ENCODE results near the gene SCO2. TPM values are rescaled to one million over a fixed set of nuclear protein-coding genes. Genes with fewer than 3 reads are reported as not detected.
"Not testable (repeated sequence)": the region's sequence is repeated elsewhere in the genome, so short reads cannot be mapped to it uniquely, and the experiment has no call there.

Gene SCO2
- total RNA-seq, 4 donors from 2014 or later: 1.2 to 6.3 (median 4.5) TPM; not detected in 1

GRCh38 chr22:50522208-50522805 lies 3.1 kb downstream of the SCO2 start:
- Histone ChIP-seq H3K4me1 (peaks cover 6 to 37% (median 18%) of the 10 kb centered on the region in 4 donors), H3K27me3 (no peaks in the 10 kb centered on the region), H3K36me3 (peaks cover 0 to 66% (median 0%) of the 10 kb centered on the region in 3 donors), H3K9me3 (no peaks in the 10 kb centered on the region), H3K27ac (no peak overlapping the region), H3K4me3 (no peak overlapping the region)
- no peak for DNase-seq
- TF ChIP-seq CTCF (IDR thresholded peaks at IDR 0.05) (no peak), POLR2A (IDR thresholded peaks at IDR 0.05) (no peak)

DNA sequence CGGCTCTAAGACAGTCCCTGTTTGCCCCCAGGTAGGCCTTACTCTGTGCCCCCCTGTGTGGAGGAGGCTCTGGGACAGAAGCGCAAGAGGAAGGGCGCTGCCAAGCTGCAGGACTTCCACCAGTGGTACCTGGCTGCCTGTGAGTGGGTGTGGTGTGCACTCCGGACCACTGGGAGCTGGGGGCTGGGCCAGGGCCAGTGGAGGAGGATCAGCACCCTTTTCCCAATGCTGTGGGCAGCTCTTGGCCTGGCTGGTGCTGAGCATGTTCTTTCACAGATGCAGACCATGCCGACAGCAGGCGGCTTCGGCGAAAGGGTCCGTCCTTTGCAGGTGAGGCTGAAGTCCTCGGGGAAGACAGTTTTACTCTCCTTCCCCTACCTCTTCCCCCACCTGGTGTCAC lies 3.7 kb downstream of the SCO2 start:
- Histone ChIP-seq H3K4me1 (peaks cover 4 to 31% (median 13%) of the 10 kb centered on the region in 4 donors), H3K36me3 (peaks cover 0 to 72% (median 0%) of the 10 kb centered on the region in 3 donors), H3K9me3 (no peaks in the 10 kb centered on the region), H3K4me3 (no peak overlapping the region), H3K27ac (no peak overlapping the region), H3K27me3 (no peaks in the 10 kb centered on the region)
- DNase-seq: no peak
- TF ChIP-seq CTCF (IDR thresholded peaks at IDR 0.05): no peak
- no peak for TF ChIP-seq POLR2A (IDR thresholded peaks at IDR 0.05)

DNA sequence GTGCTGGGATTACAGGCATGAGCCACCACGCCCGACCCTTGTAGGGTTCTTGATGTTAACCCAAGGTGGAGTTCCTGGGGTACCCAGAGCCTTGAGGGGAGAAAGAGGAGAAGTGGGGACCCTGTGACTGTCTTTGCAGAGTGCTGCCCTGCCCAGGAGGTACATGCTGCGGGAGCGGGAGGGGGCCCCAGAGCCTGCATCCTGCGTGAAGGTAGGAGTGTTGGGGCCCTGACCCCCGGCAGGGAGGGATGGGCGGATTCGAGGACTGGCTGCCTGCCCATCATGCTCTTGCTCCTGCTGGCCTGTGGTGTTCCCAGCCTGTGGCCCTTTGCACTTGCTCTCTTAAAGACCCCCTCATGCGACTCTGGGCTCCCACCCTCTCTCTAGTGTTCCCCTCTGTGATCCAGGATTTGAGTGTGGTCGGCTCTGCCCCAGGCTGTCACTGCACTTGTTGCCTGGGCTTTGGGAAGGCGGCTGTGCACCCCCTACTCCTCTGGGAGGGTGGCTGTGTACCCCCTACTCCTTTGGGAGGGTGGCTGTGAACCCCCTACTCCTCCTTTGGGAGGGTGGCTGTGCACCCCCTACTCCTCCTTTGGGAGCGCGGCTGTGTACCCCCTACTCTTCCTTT lies 4.5 kb downstream of the SCO2 start:
- H3K9me3 ChIP-seq: no peaks in the 10 kb centered on the region
- no peak overlapping the region for H3K27ac ChIP-seq
- TF ChIP-seq POLR2A (IDR thresholded peaks at IDR 0.05) (no peak), CTCF (IDR thresholded peaks at IDR 0.05) (no peak)
- peaks cover 4 to 25% (median 10%) of the 10 kb centered on the region in 4 donors for H3K4me1 ChIP-seq
- no peak overlapping the region for H3K4me3 ChIP-seq
- H3K27me3 ChIP-seq: no peaks in the 10 kb centered on the region
- peaks cover 0 to 76% (median 0%) of the 10 kb centered on the region in 3 donors for H3K36me3 ChIP-seq
- no peak for DNase-seq

GRCh38 chr22:50520184-50520583 lies 5.2 kb downstream of the SCO2 start:
- not testable (repeated sequence) for H3K27me3 ChIP-seq, DNase-seq, H3K9me3 ChIP-seq, H3K4me3 ChIP-seq, H3K27ac ChIP-seq
- peaks cover 4 to 25% (median 10%) of the 10 kb centered on the region in 4 donors for H3K4me1 ChIP-seq
- peaks cover 0 to 76% (median 0%) of the 10 kb centered on the region in 3 donors for H3K36me3 ChIP-seq

- no peak for DNase-seq
- Histone ChIP-seq H3K4me1 (peaks cover under 1 to 15% (median 2%) of the 10 kb centered on the region in 4 donors), H3K4me3 (no peak overlapping the region), H3K36me3 (peaks cover 0 to 76% (median 0%) of the 10 kb centered on the region in 3 donors), H3K27me3 (no peaks in the 10 kb centered on the region), H3K27ac (no peak overlapping the region), H3K9me3 (no peaks in the 10 kb centered on the region)
- TF ChIP-seq POLR2A (IDR thresholded peaks at IDR 0.05) (no peak), CTCF (IDR thresholded peaks at IDR 0.05) (no peak)
Measured at GRCh38 chr22:50519151-50519550, 6.2 kb downstream of the SCO2 start.

- Histone ChIP-seq H3K27ac (no peak overlapping the region), H3K9me3 (no peaks in the 10 kb centered on the region), H3K4me3 (no peak overlapping the region), H3K27me3 (no peaks in the 10 kb centered on the region), H3K36me3 (peaks cover 0 to 71% (median 0%) of the 10 kb centered on the region in 3 donors), H3K4me1 (peaks cover 0 to 10% (median 0%) of the 10 kb centered on the region in 4 donors)
- no peak for DNase-seq
- no peak for TF ChIP-seq CTCF (IDR thresholded peaks at IDR 0.05)
- TF ChIP-seq POLR2A (IDR thresholded peaks at IDR 0.05): no peak
Measured at GRCh38 chr22:50518606-50519005, 6.8 kb downstream of the SCO2 start.

Measured in Peyer's patch (tissue), 4 donors.